GM19025 (cell line): ENCODE measurements around the gene SOAT2.

Source experiments
- ATAC-seq: cut with Tn5 transposase; IDR thresholded peaks from one replicate; pipeline ENCODE4 v1.9.1; 2021; ENCODE audit warnings: mild to moderate bottlenecking, low read depth, moderate library complexity; ENCODE audit not compliant: unreplicated experiment

Gene SOAT2

GRCh38 chr12:53173085-53173715 lies 69.9 kb downstream of the SOAT2 start:
- ATAC-seq = no peak
